NCI-H2107 treated with DMSO at 0.1 percent for 48 hours (cell line): ENCODE measurements around the gene GPR132.
"Not testable (repeated sequence)": the region's sequence is repeated elsewhere in the genome, so short reads cannot be mapped to it uniquely, and the experiment has no call there.

Experiments used
- DNase-seq: peaks from one replicate; lab custom pipeline; 2025; ENCODE audit not compliant: unreplicated experiment; lab: John Stamatoyannopoulos, UW

GPR132 gene

DNA sequence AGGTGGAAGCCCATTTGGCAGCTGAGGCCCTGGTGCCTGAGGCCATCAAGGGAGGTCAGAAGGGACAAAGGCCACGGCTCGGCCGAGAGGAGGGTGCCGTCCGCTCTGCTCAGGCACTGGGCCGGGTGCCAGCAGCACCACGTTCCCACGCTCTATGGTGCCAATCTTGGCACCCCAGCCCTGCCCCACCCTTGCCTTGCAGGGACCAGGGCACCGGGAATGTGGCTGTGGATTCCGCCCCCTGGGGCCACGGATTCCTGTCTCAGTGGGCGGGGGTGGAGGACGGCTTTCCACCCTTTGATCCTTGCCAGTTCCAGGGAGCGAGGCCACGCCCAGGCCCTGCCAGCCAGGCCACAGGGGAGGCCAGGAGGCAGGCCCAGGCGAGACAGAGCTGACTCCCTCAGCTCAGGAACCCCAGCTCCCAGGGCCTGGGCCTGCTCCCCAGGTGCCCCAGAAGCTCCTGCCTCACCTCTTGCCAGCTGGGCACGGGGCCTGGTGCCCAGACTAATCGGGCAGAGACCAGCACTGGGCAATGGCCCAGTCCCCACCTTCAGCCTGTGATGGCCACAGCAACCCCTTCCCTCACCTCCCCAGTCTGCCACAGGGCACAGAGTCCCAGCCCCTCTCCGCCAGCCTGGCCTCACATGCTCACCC lies 26.4 kb upstream of the GPR132 start:
- DNase-seq: peak; percentile 53

DNA sequence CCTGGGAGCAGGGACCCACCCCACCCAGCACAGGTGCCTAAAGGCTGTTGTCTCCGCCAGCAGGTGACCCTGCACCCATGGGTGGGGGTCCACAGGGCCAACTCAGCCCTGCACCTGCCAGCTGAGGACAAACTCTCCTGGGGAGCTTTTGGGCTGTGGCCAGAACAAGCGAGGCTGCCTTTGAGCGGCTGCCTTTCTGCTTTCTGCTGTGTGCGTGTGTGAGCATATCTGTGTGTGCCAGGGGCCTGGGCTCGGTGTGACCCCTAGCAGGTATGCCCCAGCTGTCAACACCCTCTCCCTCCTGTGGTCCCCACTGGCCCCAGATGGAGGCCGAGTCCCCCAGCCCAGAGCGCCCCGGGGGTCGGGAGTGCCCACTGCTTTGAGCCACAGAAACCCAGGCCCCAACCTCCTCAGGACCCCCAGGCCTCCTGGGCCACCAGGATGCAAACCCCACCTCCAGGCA lies 25.9 kb upstream of the GPR132 start:
- DNase-seq: peak; percentile 48

DNA sequence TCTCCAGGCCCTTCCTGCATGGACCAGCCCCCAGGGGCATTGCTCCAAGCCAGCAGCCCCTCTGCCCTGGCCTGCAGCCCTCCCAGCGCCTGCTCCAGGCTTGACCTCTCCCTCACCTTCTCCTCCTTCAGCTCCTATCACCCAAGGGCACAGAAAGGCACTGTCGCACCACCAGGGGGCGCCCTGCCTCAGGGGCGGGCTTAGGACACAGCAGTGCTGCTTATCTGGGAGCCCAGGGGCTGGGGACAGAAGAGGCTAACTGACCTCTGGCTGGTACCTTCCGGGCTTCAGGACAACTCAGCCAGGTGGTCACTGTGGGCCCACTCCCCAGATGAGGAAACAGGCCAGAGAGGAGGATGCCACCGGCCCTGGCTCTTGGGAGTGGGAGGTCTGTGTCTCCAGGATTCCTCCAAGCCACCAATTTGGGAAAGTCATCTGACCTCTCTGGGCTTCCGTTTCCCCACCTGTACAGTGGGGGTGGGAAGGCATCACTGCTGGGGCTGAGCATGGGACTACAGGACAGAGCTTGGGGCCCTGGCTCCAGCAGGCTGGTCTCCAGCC lies 25.3 kb upstream of the GPR132 start:
- peak; percentile 91 for DNase-seq

DNA sequence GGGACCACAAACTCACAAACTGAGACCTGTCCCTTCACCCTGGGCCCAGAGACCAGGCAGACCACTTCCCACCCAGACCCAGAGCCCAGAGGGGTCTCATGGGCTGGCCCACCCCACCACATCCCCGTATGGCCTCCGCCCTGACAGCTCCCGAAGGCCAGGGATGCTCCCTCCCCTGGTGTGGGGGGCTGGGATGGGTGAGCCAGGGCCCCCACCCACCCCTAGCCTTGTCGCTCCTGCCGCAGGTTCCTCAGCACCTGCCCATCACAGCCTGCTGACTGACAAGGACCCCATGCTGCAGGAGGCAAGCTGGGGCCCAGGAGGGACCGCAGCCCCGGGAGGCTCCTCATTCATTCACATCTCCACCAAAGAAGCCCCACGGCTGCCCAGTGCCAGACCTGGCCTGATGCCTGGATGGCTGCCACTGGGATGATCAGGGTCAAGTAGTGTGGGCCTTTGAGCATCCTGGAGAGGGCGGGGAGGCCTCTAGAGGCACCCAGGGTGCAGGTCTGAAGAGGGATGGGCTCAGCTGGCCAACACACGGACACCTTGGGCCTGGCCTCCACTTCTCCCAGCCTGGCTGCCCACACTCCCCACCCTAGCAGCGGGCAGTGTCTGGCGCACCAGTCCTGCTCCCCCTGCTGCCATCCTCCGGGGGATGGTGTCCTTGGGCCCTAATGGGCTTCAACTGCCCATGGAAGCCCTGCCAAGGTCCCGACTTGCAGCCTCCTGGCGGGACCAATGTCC lies 24.7 kb upstream of the GPR132 start:
- no peak for DNase-seq

DNA sequence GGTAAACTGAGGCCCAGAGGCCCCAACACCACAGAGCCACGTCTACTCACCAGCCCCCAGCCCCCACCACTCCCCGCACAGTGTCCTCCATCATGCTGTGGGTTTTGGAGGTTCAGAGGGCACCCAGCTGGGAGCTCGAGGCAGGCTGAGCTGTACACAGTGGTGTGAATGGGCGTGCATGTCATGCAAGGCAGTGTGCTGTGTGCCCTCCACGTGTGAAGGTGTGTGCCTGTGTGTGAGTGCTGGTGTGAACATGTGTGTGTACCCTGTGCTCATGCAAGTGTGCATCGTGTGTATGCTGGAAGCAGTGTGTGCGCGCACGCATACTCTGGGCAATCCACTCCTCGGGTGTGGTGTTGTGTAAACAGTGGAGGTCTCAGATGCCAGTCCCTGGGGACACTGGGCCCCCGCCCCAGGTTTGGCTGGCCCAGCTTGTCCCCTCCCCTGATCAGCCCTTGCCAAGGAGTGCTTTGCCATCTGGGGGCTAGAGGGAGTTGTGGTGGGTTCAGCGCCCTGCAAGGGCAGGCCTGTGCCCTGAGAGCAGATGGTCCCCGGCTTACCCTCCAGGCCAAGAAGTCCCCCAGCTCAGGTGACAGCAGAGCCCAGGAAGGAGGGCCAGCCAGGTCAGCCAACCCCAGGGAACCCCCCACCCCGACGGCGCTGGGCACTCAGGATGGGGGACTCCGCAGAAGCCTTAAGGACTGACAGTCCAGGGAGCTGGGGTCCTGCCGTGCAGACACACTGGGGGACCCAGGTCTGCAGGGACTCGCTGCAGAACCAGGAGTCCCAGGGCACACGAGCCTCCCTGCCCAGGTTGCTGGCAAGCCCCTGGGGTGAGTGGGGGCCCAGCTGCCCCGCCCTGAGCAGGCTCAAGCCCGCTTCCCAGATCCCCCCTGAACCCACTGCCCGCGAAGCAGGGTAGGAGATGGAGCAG lies 23.8 kb upstream of the GPR132 start:
- DNase-seq: no peak

DNA sequence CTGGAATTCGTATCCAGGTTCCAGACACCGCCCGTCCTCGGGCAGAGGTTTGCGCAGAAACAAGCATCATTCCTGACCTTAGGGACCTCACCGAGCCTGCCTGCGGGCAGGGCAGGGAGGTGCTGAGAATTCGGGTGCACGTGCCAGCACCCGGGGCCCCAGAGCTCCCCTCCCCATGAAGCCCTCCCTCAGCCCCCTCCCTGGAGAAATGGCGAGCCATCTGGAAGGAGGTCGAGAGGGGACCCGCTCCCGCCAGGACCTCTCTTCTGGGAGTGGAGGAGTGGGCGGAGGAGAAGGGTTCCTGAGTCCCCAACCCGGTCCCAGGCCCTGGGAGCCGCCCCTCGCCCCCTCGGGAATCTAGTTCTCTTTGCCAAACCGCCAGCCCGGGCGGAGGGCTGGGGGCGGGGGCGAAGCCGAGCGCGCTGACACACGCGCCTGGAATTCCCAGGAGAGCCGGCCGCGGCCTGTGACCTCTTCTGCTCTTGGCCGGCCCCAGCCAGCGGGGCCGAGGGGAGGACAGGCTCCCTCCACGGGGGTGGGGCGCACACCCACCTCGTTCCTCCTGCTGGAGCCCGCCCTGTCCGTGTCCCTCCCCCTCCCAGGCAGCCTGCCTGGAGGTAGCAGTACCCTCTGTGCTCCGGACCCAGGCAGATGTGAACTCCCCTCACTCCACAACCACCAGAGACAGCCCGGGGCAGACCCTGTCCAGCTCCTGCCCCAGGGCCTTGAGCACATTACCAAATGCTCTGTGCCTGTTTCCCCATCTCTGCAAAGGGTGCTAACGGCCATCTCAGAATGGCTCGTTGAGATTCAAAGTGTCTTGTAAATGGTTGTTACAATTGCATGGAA lies 23.0 kb upstream of the GPR132 start:
- peak; percentile 16 for DNase-seq

DNA sequence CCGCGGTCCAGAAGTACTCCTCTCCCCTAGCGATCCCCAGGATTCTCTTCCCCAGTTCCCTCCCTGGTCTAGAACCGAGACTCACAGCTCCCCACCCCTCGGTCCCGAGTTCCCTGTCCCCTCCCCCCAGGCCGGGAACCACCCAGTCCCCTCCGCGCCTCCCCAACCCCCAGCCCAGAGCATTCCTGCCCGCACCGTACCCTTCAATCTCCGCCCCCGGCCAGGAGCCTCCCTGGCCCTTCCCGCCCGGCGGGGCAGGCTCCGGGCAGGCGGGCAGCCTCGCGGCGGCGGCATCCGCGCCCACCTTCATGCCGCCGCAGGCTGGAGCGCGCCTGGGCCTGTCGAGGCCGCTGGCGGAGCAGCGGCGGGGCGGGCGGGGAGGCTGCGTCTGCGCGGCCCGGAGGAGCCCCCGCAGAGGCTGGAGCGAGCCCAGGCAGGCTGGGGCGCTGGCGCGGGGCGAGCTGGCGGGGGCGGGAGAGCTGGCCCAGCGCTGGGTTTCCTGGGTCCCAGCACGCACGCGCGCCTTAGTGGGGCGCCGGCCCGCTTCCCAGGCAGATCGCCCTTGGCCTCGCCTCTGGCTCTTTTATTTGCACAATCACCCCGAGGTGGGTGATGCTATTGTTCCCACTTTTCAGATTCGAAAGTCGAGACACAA lies 22.2 kb upstream of the GPR132 start:
- no peak for DNase-seq

DNA sequence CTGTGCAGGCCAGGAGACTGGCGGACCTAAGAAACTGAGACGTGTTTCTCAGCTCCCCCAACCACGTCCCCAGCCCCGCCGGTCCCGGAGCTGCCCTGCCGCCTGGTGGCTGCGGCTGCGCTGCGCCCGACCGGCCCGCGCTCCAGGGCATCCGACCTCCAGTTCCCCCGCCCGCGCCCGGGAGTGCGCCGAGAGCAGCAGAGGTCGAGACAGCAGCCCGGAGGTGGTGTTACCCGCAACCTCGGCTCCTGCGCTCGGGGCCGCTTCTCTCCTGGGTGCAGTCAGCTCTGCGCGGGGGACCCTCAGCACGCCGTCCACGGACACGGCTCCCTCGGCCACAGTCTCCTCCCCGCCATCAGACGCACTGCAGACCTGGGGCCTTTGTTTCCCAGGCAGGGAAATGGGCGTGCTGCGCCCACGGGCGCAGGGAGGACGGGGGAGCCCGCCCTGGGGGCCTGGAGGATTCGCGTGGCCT lies 21.6 kb upstream of the GPR132 start:
- DNase-seq: peak; percentile 70

DNA sequence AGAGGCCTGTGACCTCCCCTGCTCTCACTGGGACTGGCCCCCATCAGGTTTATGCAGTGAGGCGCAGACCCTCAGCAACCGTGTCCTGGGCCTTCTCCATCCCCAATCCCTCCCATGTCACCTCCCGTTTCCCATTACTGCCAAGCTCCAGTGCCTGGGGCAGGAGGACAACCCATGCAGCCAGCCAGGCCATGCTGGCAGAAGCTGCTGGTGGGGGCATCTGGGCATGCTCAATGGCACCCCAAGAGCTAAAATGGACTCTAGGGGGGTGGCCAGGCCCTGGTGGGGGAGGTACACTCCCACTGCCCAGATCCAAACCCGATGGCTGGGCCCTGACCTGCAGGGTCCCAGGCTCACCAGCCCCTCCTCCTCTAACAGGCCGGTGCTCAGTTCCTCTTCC lies 20.5 kb upstream of the GPR132 start:
- no peak for DNase-seq

DNA sequence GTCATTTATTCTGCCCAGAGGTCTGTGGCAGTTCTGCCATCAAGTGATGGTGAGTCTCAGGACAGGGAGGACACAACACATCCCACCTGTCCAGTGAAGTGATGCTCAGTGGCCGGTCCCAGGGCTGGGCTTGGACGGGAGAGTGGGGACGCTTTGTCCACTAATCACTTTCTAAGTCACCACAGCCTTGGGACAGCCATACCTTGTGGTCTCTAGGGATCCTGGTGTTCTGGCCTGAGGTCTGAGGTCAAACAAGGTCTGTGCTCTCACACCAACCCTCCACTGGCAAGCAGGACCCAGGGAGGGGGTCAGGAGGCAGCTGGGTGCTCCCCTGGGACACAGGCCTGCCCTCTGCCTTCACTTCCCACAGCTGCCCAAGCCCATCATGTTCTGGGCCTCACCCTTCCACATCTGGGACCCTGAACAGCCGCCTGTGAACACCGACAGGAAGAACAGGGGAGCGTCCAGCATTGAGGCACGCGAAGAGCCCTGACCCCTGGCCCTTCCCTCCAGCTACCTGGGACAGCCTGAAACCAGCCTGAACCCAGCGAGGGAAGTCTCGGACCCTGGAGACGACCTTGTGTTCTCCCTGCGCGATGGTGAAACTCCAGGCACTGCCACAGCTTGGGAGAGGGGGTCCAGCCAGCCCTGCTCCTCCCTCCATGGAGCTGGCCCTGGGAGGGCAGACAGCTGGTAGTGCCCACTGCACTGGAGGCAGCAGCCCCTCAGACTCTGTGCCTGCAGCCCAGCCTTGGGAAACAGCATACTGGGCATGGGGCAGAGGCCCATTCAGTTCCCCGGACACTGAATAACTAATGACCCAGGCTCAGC lies 19.7 kb upstream of the GPR132 start:
- no peak for DNase-seq

DNA sequence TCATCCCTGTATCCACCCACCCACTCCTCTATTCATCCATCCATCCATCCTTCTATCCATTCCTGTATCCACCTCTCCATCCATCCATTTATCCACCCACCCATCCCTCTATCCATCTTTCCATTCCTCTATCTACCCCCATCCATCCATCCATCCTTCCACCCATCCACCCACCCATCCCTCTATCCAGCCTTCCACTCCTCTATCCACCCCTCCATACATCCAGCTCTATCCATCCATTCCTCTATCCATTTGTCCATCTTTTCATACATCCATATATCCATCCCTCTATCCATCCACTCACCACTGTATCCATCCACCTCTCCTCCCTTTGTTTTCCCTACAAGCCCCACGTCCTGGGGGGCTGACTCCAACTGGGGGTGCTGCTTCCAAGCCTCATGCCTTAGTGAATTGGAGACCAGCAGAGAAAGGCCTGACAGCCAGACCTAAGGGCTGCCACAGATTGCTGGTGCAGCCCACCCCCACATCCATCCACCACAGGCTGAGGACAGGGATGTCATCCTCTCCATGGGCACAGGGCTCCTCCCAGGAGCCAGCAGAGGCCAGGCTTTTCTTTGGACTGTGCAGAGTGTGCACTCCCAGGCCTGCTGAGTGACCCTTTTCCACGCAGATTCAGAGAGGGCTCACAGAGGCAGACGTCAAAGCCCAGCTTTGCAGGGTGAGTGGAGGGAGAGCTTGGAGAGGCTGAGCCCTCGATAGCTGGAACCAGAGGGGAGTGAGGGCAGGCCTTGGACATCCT lies 18.9 kb upstream of the GPR132 start:
- no peak for DNase-seq

DNA sequence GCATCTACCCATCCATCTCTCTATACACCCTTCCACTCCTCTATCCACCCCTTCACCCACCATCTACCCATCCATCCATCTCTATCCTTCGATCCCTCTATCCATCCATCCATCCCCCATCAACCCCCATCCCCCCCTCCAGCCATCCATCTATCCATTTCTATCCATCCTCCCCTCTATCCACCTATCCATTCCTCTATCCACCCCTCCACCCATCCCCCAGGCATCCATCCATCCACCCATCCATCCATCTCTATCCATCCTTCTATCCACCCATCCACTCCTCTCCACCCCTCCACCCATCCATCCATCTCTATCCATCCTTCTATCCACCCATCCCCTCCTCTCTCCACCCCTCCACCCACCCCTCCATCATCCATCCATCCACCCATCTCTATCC lies 17.5 kb upstream of the GPR132 start:
- no peak for DNase-seq

DNA sequence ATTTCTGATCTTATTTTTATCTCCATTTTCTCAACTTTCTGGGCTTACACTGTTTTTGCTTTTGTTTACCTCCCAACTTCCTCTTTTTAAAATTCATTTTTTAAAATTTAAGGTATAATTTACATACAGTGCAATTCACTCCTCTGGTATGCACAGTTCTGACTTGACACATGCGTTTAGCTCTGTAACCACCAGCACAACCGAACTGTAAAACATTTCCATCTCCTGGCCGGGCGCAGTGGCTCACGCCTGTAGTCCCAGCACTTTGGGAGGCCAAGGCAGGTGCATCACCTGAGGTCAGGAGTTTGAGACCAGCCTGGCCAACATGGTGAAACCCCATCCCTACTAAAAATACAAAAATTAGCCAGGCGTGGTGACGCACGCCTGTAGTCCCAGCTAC lies 16.2 kb upstream of the GPR132 start:
- not testable (repeated sequence) for DNase-seq

DNA sequence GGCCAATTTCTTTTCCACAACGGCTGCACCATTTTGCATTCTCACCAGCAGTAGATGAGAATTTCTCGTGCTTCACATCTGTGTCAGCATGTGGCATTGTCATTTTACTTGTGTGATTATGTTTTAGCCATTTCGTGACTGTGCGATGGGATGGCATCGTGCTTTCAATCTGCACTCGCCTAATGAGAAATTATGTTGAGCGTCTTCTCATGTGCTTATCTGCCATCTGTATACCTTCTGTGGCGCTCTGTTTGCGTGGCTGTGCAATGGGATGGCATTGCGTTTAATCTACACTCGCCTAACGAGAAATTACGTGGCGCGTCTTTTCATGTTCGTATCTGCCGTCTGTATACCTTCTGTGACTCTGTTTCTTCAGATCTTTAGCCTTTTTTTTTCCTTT lies 14.9 kb upstream of the GPR132 start:
- DNase-seq: no peak

DNA sequence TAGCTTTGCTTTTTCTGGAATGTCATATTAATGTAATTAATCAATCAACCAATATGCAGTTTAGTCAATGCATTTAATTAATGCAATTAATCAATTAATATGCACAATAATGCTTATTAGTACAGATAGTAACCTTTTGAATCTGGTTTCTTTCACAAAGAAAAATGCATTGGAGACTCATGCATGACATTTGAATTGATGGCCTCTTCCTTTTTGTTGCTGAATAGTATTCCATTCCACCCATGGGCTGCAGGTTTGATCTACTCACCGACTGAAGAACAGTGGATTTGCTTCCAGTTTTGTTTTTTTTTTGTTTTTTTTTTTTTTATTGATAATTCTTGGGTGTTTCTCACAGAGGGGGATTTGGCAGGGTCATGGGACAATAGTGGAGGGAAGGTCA lies 13.1 kb upstream of the GPR132 start:
- no peak for DNase-seq

DNA sequence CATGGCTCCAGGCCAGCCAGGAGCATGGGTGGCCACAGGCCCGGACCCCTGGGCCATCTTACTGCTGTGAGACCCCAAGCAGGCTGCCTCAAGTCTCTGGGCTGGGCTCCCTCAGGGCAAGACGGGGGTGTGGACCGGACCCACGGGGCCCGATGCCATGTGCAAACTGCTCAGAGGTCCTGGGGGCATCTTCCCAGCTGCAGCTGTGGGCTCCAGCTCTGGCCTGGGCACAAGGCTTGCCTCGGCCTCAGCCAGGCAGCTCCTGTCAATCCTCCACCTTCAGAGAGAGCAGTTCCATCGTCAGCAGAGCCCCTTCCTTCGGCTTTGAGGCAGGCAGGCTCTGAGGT lies 12.4 kb upstream of the GPR132 start:
- DNase-seq: no peak

DNA sequence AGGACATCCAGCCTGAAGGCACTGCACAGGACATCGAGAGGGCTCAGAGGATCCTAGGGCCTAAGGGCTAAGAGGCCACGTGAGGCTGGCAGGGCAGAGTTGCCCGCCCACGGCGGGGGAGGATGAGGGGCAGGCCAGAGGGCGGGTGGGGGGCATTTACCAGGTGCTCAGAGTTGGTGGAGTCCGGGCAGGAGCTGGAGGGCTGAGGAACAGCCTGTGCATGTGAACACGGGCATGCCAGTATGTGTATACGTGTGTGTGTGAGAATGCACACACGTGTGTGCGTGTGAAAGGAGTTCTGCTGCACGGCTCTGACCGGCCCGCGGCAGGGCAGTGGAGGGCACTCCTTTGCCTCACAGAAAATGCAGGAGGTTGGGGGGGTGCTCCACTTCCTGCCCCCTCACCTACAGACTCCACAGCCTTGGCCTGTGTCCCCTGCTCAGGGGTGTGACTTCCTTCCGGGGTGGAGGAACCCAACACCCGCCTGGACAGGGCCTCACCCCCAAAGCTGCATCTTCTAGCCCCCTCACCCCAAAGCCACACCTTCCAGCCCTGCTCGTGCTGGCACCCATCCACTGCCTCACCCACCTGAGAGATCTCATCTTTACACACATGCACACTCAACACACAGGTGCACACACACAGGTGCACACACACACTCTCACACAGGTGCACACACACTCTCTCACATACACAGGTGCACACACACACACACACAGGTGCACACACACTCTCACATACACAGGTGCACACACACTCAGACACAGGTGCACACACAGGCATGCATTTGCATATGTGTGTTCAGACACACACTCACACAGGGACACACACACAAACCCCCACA lies 11.8 kb upstream of the GPR132 start:
- no peak for DNase-seq
